Effector CD4-positive, alpha-beta T cell (primary cell): ENCODE results near the gene CACNA1B.

Source experiments
- DNase-seq: peaks from one replicate; pipeline ENCODE4 v3.0.0-alpha.2; 2020

Gene CACNA1B

GRCh38 chr9:137967280-137967953 lies 89.8 kb downstream of the CACNA1B start:
- DNase-seq: no peak

GRCh38 chr9:137968235-137968634 lies 90.7 kb downstream of the CACNA1B start:
- DNase-seq: no peak

- DNase-seq: no peak
Observed at GRCh38 chr9:137969008-137969407, 91.4 kb downstream of the CACNA1B start.

GRCh38 chr9:137969685-137970084 lies 92.1 kb downstream of the CACNA1B start:
- no peak for DNase-seq

- DNase-seq: no peak
Observed at GRCh38 chr9:137970098-137970497, 92.5 kb downstream of the CACNA1B start.

- no peak for DNase-seq
Observed at GRCh38 chr9:137970686-137971476, 93.3 kb downstream of the CACNA1B start.

GRCh38 chr9:137971477-137972138 lies 94.0 kb downstream of the CACNA1B start:
- no peak for DNase-seq

GRCh38 chr9:137972355-137972987 lies 94.9 kb downstream of the CACNA1B start:
- no peak for DNase-seq

GRCh38 chr9:137972988-137973470 lies 95.4 kb downstream of the CACNA1B start:
- no peak for DNase-seq

- DNase-seq: no peak
Observed at GRCh38 chr9:137973829-137974416, 96.3 kb downstream of the CACNA1B start.

- no peak for DNase-seq
Observed at GRCh38 chr9:137974746-137975526, 97.4 kb downstream of the CACNA1B start.

- no peak for DNase-seq
Observed at GRCh38 chr9:137975527-137975913, 97.9 kb downstream of the CACNA1B start.

GRCh38 chr9:137975936-137976565 lies 98.5 kb downstream of the CACNA1B start:
- DNase-seq: no peak

- DNase-seq: no peak
Observed at GRCh38 chr9:137977571-137978261, 100.1 kb downstream of the CACNA1B start.

GRCh38 chr9:137978262-137978714 lies 100.7 kb downstream of the CACNA1B start:
- DNase-seq: no peak

GRCh38 chr9:137982200-137982599 lies 104.6 kb downstream of the CACNA1B start:
- DNase-seq: no peak

GRCh38 chr9:137984005-137984404 lies 106.4 kb downstream of the CACNA1B start:
- no peak for DNase-seq

GRCh38 chr9:137984520-137985257 lies 107.1 kb downstream of the CACNA1B start:
- no peak for DNase-seq

GRCh38 chr9:137985637-137986071 lies 108.1 kb downstream of the CACNA1B start:
- no peak for DNase-seq
